DMS53 treated with DMSO at 0.1 percent for 48 hours (cell line): ENCODE results near the gene ITGA2B.
"Not testable (repeated sequence)": the region's sequence is repeated elsewhere in the genome, so short reads cannot be mapped to it uniquely, and the experiment has no call there.

ENCODE experiments used
- DNase-seq: peaks from one replicate; lab custom pipeline; 2025; ENCODE audit not compliant: unreplicated experiment; lab: John Stamatoyannopoulos, UW

The ITGA2B gene

GRCh38 chr17:44352828-44353671, 36.4 kb downstream of the ITGA2B start:
- DNase-seq = no peak

- no peak for DNase-seq
These were observed 37.3 kb downstream of the ITGA2B start for GRCh38 chr17:44351961-44352827.

GRCh38 chr17:44351464-44351863, 38.0 kb downstream of the ITGA2B start:
- DNase-seq = no peak

- DNase-seq = peak; percentile 43
These were observed 38.7 kb downstream of the ITGA2B start for GRCh38 chr17:44350733-44351226.

- no peak for DNase-seq
These were observed 39.8 kb downstream of the ITGA2B start for GRCh38 chr17:44349553-44350070.

- no peak for DNase-seq
These were observed 40.5 kb downstream of the ITGA2B start for GRCh38 chr17:44348988-44349364.

GRCh38 chr17:44348234-44348987, 41.0 kb downstream of the ITGA2B start:
- DNase-seq = no peak

- not testable (repeated sequence) for DNase-seq
These were observed 42.0 kb downstream of the ITGA2B start for GRCh38 chr17:44347206-44348055.

GRCh38 chr17:44346064-44346844, 43.2 kb downstream of the ITGA2B start:
- no peak for DNase-seq

GRCh38 chr17:44345454-44346026, 43.9 kb downstream of the ITGA2B start:
- DNase-seq = peak; percentile 40

- peak; percentile 100 for DNase-seq
These were observed 44.5 kb downstream of the ITGA2B start, which contains the start of gene GRN for GRCh38 chr17:44344939-44345453. GRN (plus strand) TSS chr17:44345302; CDS start chr17:44349165, 3,863 bp downstream.

GRCh38 chr17:44343510-44344209, 45.8 kb downstream of the ITGA2B start:
- no peak for DNase-seq

- not testable (repeated sequence) for DNase-seq
These were observed 48.9 kb downstream of the ITGA2B start for GRCh38 chr17:44340553-44340952.

- DNase-seq = no peak
These were observed 50.7 kb downstream of the ITGA2B start for GRCh38 chr17:44338702-44339101.

GRCh38 chr17:44335968-44336367, 53.5 kb downstream of the ITGA2B start:
- DNase-seq = no peak

GRCh38 chr17:44335564-44335963, 53.9 kb downstream of the ITGA2B start:
- no peak for DNase-seq

- no peak for DNase-seq
These were observed 54.7 kb downstream of the ITGA2B start for GRCh38 chr17:44334727-44335126.

GRCh38 chr17:44334315-44334714, 55.1 kb downstream of the ITGA2B start:
- DNase-seq = no peak
